H9 (cell line): Measurements from ENCODE around the gene FNIP2. TPM values are rescaled to one million over a fixed set of nuclear protein-coding genes. Genes with fewer than 3 reads are reported as not detected.

ENCODE experiments used
- DNase-seq: peaks from one replicate; pipeline ENCODE4 v3.0.0-alpha.2; 2017
- H2AFZ ChIP-seq: one replicate; pipeline ENCODE4 v1.6.1; 2013; ENCODE audit warnings: mild to moderate bottlenecking, low read length, control low read depth, moderate library complexity
- H2AK5ac ChIP-seq: 2 replicates; pipeline ENCODE4 v1.6.1; 2013; ENCODE audit warnings: low read length, control low read depth, mixed read lengths; ENCODE audit not compliant: insufficient read length
- H2BK120ac ChIP-seq: one replicate; pipeline ENCODE4 v1.6.1; 2013; ENCODE audit warnings: low read depth, mild to moderate bottlenecking, low read length, control low read depth, inconsistent platforms; ENCODE audit not compliant: poor library complexity, severe bottlenecking
- H2BK12ac ChIP-seq: 2 replicates; pipeline ENCODE4 v1.6.1; 2013; ENCODE audit warnings: low read length, control low read depth, mixed read lengths, low read depth; ENCODE audit not compliant: insufficient read length
- H2BK15ac ChIP-seq: 2 replicates; pipeline ENCODE4 v1.6.1; 2013; ENCODE audit warnings: low read depth, low read length, control low read depth
- H2BK20ac ChIP-seq: one replicate; pipeline ENCODE4 v1.6.1; 2013; ENCODE audit warnings: low read depth, mild to moderate bottlenecking, low read length, control low read depth, inconsistent platforms; ENCODE audit not compliant: poor library complexity, severe bottlenecking
- H2BK5ac ChIP-seq: 2 replicates; pipeline ENCODE4 v1.6.1; 2013; ENCODE audit warnings: low read length, control low read depth, mixed read lengths; ENCODE audit not compliant: insufficient read length
- H3K14ac ChIP-seq: 2 replicates; pipeline ENCODE4 v1.6.1; 2013; ENCODE audit warnings: low read length, control low read depth; ENCODE audit not compliant: insufficient read depth
- H3K18ac ChIP-seq: 2 replicates; pipeline ENCODE4 v1.6.1; 2013; ENCODE audit warnings: low read depth, mild to moderate bottlenecking, mixed read lengths, low read length, control low read depth; ENCODE audit not compliant: insufficient read length
- H3K23ac ChIP-seq: 2 replicates; pipeline ENCODE4 v1.6.1; 2013; ENCODE audit warnings: low read length, control low read depth, mixed read lengths, low read depth; ENCODE audit not compliant: insufficient read length
- H3K23me2 ChIP-seq: 2 replicates; pipeline ENCODE4 v1.6.1; 2013; ENCODE audit warnings: low read depth, mild to moderate bottlenecking, mixed read lengths, low read length, control low read depth; ENCODE audit not compliant: insufficient read length, poor library complexity, severe bottlenecking
- H3K27ac ChIP-seq: 2 replicates; pipeline ENCODE4 v1.5.1; 2013; ENCODE audit warnings: low read length, control low read depth, mixed read lengths, low read depth; ENCODE audit not compliant: insufficient read length
- H3K27me3 ChIP-seq: 2 replicates; pipeline ENCODE4 v1.6.1; 2013; ENCODE audit warnings: low read length, control low read depth, inconsistent platforms; ENCODE audit not compliant: insufficient read depth
- H3K4ac ChIP-seq: 2 replicates; pipeline ENCODE4 v1.6.1; 2013; ENCODE audit warnings: low read depth, mild to moderate bottlenecking, control low read depth, inconsistent platforms, low read length, moderate library complexity
- H3K4me1 ChIP-seq: 2 replicates; pipeline ENCODE4 v1.6.1; 2013; ENCODE audit warnings: low read length, control low read depth, inconsistent platforms; ENCODE audit not compliant: insufficient read depth
- H3K4me2 ChIP-seq: 2 replicates; pipeline ENCODE4 v1.6.1; 2013; ENCODE audit warnings: low read length, control low read depth, mixed read lengths; ENCODE audit not compliant: insufficient read length, insufficient read depth
- H3K56ac ChIP-seq: 2 replicates; pipeline ENCODE4 v1.6.1; 2013; ENCODE audit warnings: low read depth, mild to moderate bottlenecking, mixed read lengths, low read length, control low read depth; ENCODE audit not compliant: insufficient read length
- H3K79me1 ChIP-seq: 2 replicates; pipeline ENCODE4 v1.6.1; 2013; ENCODE audit warnings: low read depth, mild to moderate bottlenecking, moderate library complexity, low read length, control low read depth, inconsistent platforms; ENCODE audit not compliant: insufficient read depth, poor library complexity, severe bottlenecking
- H3K79me2 ChIP-seq: 2 replicates; pipeline ENCODE4 v1.6.1; 2013; ENCODE audit warnings: low read length, control low read depth, inconsistent platforms; ENCODE audit not compliant: insufficient read depth
- H3K9ac ChIP-seq: 2 replicates; pipeline ENCODE4 v1.6.1; 2013; ENCODE audit warnings: low read length, control low read depth, mixed read lengths; ENCODE audit not compliant: insufficient read length; ENCODE audit errors: extremely low read depth
- H3K9me3 ChIP-seq: one replicate; pipeline ENCODE4 v1.6.1; 2013; ENCODE audit warnings: low read depth, low read length, inconsistent platforms; ENCODE audit not compliant: control insufficient read depth
- H3T11ph ChIP-seq: one replicate; pipeline ENCODE4 v1.6.1; 2013; ENCODE audit warnings: mild to moderate bottlenecking, low read length, control low read depth, inconsistent platforms
- H4K20me1 ChIP-seq: one replicate; pipeline ENCODE4 v1.6.1; 2013; ENCODE audit not compliant: control insufficient read depth, insufficient read length, insufficient read depth
- H4K5ac ChIP-seq: 2 replicates; pipeline ENCODE4 v1.6.1; 2013; ENCODE audit warnings: low read depth, mild to moderate bottlenecking, mixed read lengths, low read length, control low read depth; ENCODE audit not compliant: insufficient read length
- H4K8ac ChIP-seq: replicated peaks from 2 replicates; pipeline ENCODE4 v1.6.1; 2013; ENCODE audit warnings: low read length, control low read depth, mixed read lengths, low read depth; ENCODE audit not compliant: insufficient read length
- H4K91ac ChIP-seq: 2 replicates; pipeline ENCODE4 v1.6.1; 2013; ENCODE audit warnings: low read depth, mild to moderate bottlenecking, moderate library complexity, mixed read lengths, low read length, control low read depth; ENCODE audit not compliant: insufficient read length
- H3K27ac Mint-ChIP-seq, 3 experiments: 2 replicates in 2 of 3; 3 replicates in 1 of 3; pipeline ENCODE4 v1.8.0; 2020 to 2021; ENCODE audit warnings: mixed read lengths in 3 of 3, mild to moderate bottlenecking in 1 of 3, moderate library complexity in 1 of 3
- H3K27me3 Mint-ChIP-seq: 2 replicates; pipeline ENCODE4 v1.8.0; 2021; ENCODE audit warnings: low read depth, mild to moderate bottlenecking, moderate library complexity, mixed read lengths
- H3K36me3 Mint-ChIP-seq, 3 experiments: 2 replicates in 2 of 3; 3 replicates in 1 of 3; pipeline ENCODE4 v1.8.0; 2020 to 2021; ENCODE audit warnings: low read depth in 3 of 3, mixed read lengths in 3 of 3; ENCODE audit not compliant: insufficient read depth in 1 of 3
- H3K4me1 Mint-ChIP-seq, 2 experiments: 2 replicates each; pipeline ENCODE4 v1.8.0; 2020; ENCODE audit warnings: mixed read lengths in 2 of 2
- H3K4me3 Mint-ChIP-seq, 2 experiments: 2 replicates in 1 of 2; 3 replicates in 1 of 2; pipeline ENCODE4 v1.8.0; 2020 to 2021; ENCODE audit warnings: mild to moderate bottlenecking in 2 of 2, mixed read lengths in 2 of 2, moderate library complexity in 1 of 2
- H3K9me3 Mint-ChIP-seq, 2 experiments: 2 replicates in 1 of 2; 3 replicates in 1 of 2; pipeline ENCODE4 v1.8.0; 2020; ENCODE audit warnings: mild to moderate bottlenecking in 2 of 2, mixed read lengths in 2 of 2, moderate library complexity in 1 of 2
- WGBS: extraction: QIAGEN DNeasy Blood & Tissue Kit; methylation state at CpG from one replicate; pipeline ENCODE4 v1.1.7; 2013; ENCODE audit warnings: missing lambda C conversion rate, low lambda C conversion rate, mixed read lengths; ENCODE audit not compliant: insufficient read length; ENCODE audit errors: extremely low coverage; 5-methylcytosine and 5-hydroxymethylcytosine counted together
- total RNA-seq: library from RNA; stranded (reverse); gene quantifications from 2 replicates; pipeline ENCODE4 v1.2.1, GENCODE V29; 2021
- TF ChIP-seq, protein P1 (sequence below): fragments of 200-600 bp; sonication (generic); conservative IDR thresholded peaks from 3 replicates; pipeline ENCODE4 v1.8.0; 2021; ENCODE audit warnings: antibody characterized with exemption, mild to moderate bottlenecking

FNIP2 gene
- total RNA-seq, 1 experiment from 2014 or later, result 9.6 TPM

DNA sequence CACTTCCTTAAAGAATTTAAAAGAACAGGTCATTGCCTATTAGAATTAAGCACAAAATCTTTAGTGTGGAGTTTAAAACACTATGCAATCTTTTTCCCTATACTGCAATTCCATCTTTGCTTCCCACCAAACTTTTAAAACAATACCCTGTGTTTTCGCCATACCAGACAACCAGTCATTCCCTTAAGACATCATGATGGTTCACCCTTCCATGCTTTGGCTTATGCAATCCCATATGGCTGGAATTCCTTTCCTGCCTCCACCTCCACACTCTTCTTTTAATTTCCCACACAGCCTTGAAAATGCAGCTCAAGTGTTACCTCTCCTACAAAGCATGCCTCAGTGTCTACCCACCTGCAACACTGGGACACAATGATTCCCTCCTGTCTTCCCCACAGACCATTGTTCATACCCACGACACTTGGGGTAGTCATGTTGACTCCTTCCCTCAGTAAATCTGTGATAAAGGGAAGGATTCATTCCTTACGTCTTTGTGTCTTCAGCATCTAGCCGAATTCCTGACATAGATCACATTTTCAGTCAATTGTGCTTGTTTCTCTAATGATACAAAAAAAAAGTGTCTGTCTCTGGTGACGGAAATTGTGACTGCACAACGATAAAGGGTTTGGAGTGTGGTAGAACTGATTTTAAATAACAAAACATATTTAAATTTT, 166.3 kb downstream of the FNIP2 start:
- Histone ChIP-seq H2BK20ac (no peak overlapping the region), H2AK5ac (no peak overlapping the region), H2BK15ac (no peak overlapping the region), H3K9me3 (no peaks in the 10 kb centered on the region), H3T11ph (no peak overlapping the region), H2BK5ac (no peak overlapping the region), H3K14ac (no peak overlapping the region), H4K91ac (no peak overlapping the region), H2AFZ (peak overlapping the region; percentile 71), H4K20me1 (no peaks in the 10 kb centered on the region), H3K27ac (no peak overlapping the region), H3K79me2 (no peaks in the 10 kb centered on the region), H3K79me1 (no peaks in the 10 kb centered on the region), H3K4me2 (no peak overlapping the region), H4K5ac (no peak overlapping the region), H2BK120ac (no peak overlapping the region), H3K23me2 (no peaks in the 10 kb centered on the region), H4K8ac (no peak overlapping the region), H2BK12ac (no peak overlapping the region), H3K9ac (no peak overlapping the region), H3K18ac (no peak overlapping the region), H3K4ac (no peak overlapping the region), H3K23ac (no peak overlapping the region), H3K56ac (no peak overlapping the region), H3K4me1 (peaks cover 3% of the 10 kb centered on the region; the same call in 1 of the 2 replicates), H3K27me3 (no peaks in the 10 kb centered on the region)
- no CpG with 5 or more reads among the region's 6 CpGs for WGBS
- H3K4me1 Mint-ChIP-seq, result no peaks in the 10 kb centered on the region
- DNase-seq, result no peak
- TF ChIP-seq, protein P1, sequence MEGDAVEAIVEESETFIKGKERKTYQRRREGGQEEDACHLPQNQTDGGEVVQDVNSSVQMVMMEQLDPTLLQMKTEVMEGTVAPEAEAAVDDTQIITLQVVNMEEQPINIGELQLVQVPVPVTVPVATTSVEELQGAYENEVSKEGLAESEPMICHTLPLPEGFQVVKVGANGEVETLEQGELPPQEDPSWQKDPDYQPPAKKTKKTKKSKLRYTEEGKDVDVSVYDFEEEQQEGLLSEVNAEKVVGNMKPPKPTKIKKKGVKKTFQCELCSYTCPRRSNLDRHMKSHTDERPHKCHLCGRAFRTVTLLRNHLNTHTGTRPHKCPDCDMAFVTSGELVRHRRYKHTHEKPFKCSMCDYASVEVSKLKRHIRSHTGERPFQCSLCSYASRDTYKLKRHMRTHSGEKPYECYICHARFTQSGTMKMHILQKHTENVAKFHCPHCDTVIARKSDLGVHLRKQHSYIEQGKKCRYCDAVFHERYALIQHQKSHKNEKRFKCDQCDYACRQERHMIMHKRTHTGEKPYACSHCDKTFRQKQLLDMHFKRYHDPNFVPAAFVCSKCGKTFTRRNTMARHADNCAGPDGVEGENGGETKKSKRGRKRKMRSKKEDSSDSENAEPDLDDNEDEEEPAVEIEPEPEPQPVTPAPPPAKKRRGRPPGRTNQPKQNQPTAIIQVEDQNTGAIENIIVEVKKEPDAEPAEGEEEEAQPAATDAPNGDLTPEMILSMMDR, result no peak
- H3K9me3 Mint-ChIP-seq, result no peaks in the 10 kb centered on the region
- H3K4me3 Mint-ChIP-seq, result no peak overlapping the region
- H3K27me3 Mint-ChIP-seq, result no peaks in the 10 kb centered on the region
- no peaks in the 10 kb centered on the region for H3K36me3 Mint-ChIP-seq
- H3K27ac Mint-ChIP-seq, result no peak overlapping the region
